ENCODE data around the gene RAMP3. TPM values are rescaled to one million over a fixed set of nuclear protein-coding genes. Genes with fewer than 3 reads are reported as not detected.
A peak's percentile ranks its signal among the peaks of the same experiment; 100 is the strongest.
"Not testable (repeated sequence)": the region's sequence is repeated elsewhere in the genome, so short reads cannot be mapped to it uniquely, and the experiment has no call there.

RAMP3 gene
- total RNA-seq, 1 experiment from 2014 or later = 0.31 TPM

GRCh38 chr7:45157286-45157652, 322 bp upstream of the RAMP3 start:
- peak; percentile 80 for DNase-seq
- H3K4me3 ChIP-seq (ENCODE audit: insufficient read depth, low read depth, low read length) = peak overlapping the region; percentile 52
- peaks cover 30% of the 10 kb centered on the region for H3K27me3 ChIP-seq (ENCODE audit: control insufficient read depth, insufficient read depth, low read length)
- no peaks in the 10 kb centered on the region for H3K36me3 ChIP-seq (replicated peaks; ENCODE audit: control insufficient read depth, insufficient read depth, low read length)

DNA sequence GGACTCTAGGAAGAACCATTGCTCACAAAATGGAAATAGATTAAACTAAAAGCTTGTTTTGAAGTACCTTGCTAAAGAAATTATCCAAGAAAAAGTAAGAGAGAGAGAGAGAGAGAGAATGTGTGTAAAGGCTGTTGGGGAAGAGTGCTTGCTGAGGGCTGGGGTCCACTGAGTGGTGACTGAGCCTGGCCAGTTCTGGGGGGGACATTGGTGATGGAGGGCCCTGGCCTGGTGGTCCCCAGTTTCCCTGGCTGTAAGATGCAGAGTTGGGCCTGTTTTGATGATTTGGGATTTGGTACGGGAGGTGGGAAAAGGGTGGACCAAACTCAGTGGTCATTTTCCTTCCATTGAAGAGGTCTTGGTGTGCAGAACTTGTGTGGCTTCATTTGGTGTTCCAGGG, 880 bp downstream of the RAMP3 start:
- no peaks in the 10 kb centered on the region for H3K36me3 ChIP-seq (replicated peaks; ENCODE audit: control insufficient read depth, insufficient read depth, low read length)
- peaks cover 30% of the 10 kb centered on the region for H3K27me3 ChIP-seq (ENCODE audit: control insufficient read depth, insufficient read depth, low read length)
- H3K4me3 ChIP-seq (ENCODE audit: insufficient read depth, low read depth, low read length) = no peak overlapping the region; the same call in 1 of the 2 replicates
- no peak for DNase-seq

- Histone ChIP-seq H3K27me3 (ENCODE audit: control insufficient read depth, insufficient read depth, low read length) (peaks cover 30% of the 10 kb centered on the region), H3K4me3 (ENCODE audit: insufficient read depth, low read depth, low read length) (no peak overlapping the region), H3K36me3 (replicated peaks; ENCODE audit: control insufficient read depth, insufficient read depth, low read length) (no peaks in the 10 kb centered on the region)
- no peak for DNase-seq
Measured at GRCh38 chr7:45159296-45159695, 1.7 kb downstream of the RAMP3 start.

DNA sequence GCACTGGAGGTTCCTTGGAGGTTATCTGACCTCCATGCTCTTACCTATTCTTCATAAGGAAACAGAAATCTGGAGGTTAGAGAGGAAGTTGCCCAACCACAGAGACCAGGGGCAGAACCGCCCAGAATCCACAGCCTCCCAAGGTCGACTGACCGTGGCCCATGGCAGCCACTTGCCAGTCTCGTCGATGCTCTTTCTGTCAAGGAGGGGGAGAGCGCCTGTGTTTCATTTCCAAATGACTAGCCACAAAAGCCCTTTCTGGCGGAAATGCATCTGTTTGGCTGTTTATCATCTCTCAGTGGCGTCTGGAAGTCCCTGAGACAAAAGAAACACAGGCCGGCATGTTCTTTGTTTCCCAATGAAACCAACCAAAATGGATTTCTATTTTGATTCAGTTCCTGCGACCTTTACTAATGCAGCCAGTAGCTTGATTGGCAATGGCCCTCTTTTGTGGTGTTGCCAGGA, 2.9 kb downstream of the RAMP3 start:
- no peak for DNase-seq
- Histone ChIP-seq H3K36me3 (replicated peaks; ENCODE audit: control insufficient read depth, insufficient read depth, low read length) (no peaks in the 10 kb centered on the region), H3K4me3 (ENCODE audit: insufficient read depth, low read depth, low read length) (no peak overlapping the region), H3K27me3 (ENCODE audit: control insufficient read depth, insufficient read depth, low read length) (peaks cover 30% of the 10 kb centered on the region)

DNA sequence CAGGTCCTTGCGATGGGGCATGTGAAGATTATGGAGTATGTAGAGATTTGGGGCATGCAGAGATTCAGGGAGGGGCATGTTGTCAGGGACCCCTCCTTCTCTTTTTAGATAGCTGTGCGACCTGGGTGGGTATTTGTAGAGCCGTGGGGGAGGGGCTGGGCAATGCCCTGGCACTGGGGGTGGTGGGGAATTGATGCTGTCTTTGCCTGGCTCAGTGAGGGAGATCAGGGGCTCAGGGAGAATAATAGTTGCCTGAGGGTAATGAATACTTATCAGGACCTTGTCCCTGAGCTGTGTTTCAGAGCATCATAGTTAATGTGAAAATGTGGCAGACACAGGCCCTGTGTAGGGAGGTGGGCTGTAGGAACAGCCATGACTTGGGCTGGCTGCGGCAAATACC, 3.5 kb downstream of the RAMP3 start:
- no peak for DNase-seq
- Histone ChIP-seq H3K27me3 (ENCODE audit: control insufficient read depth, insufficient read depth, low read length) (peaks cover 30% of the 10 kb centered on the region), H3K36me3 (replicated peaks; ENCODE audit: control insufficient read depth, insufficient read depth, low read length) (no peaks in the 10 kb centered on the region), H3K4me3 (ENCODE audit: insufficient read depth, low read depth, low read length) (no peak overlapping the region)

DNA sequence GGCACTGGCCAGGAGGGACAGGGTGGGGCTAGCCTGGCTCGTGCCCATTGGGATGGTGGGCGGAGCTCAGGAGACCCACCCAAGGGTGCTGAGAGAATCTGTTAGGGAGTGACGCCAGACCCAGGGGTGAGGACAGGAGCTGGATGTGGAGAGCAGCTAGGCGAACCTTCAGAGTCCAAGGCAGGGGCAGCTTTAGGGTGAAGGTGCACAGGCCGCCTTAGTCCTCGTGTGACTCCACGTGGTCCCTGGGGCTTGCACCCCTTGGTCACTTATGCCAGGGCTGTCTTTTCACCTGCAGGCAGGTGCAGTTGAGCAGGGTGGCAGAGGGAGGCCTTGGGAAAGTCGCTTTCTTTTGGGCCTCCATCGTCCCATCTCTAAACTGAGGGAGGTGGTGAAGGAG, 4.3 kb downstream of the RAMP3 start:
- no peak for DNase-seq
- H3K27me3 ChIP-seq (ENCODE audit: control insufficient read depth, insufficient read depth, low read length) = peaks cover 25% of the 10 kb centered on the region

GRCh38 chr7:45162311-45162845, 4.8 kb downstream of the RAMP3 start:
- no peaks in the 10 kb centered on the region for H3K36me3 ChIP-seq (replicated peaks; ENCODE audit: control insufficient read depth, insufficient read depth, low read length)

More for the DNA sequence above, 4.3 kb downstream of the RAMP3 start:
- Histone ChIP-seq H3K4me3 (ENCODE audit: insufficient read depth, low read depth, low read length) (no peak overlapping the region), H3K36me3 (replicated peaks; ENCODE audit: control insufficient read depth, insufficient read depth, low read length) (no peaks in the 10 kb centered on the region)

GRCh38 chr7:45162943-45163691, 5.5 kb downstream of the RAMP3 start:
- DNase-seq = no peak
- Histone ChIP-seq H3K27me3 (ENCODE audit: control insufficient read depth, insufficient read depth, low read length) (peaks cover 14% of the 10 kb centered on the region), H3K36me3 (replicated peaks; ENCODE audit: control insufficient read depth, insufficient read depth, low read length) (no peaks in the 10 kb centered on the region), H3K4me3 (ENCODE audit: insufficient read depth, low read depth, low read length) (no peak overlapping the region)

More at GRCh38 chr7:45162311-45162845, 4.8 kb downstream of the RAMP3 start:
- no peak for DNase-seq
- H3K4me3 ChIP-seq (ENCODE audit: insufficient read depth, low read depth, low read length) = no peak overlapping the region
- peaks cover 20% of the 10 kb centered on the region for H3K27me3 ChIP-seq (ENCODE audit: control insufficient read depth, insufficient read depth, low read length)

GRCh38 chr7:45163692-45164052, 6.1 kb downstream of the RAMP3 start:
- H3K27me3 ChIP-seq (ENCODE audit: control insufficient read depth, insufficient read depth, low read length) = peaks cover 9% of the 10 kb centered on the region
- H3K36me3 ChIP-seq (replicated peaks; ENCODE audit: control insufficient read depth, insufficient read depth, low read length) = no peaks in the 10 kb centered on the region

DNA sequence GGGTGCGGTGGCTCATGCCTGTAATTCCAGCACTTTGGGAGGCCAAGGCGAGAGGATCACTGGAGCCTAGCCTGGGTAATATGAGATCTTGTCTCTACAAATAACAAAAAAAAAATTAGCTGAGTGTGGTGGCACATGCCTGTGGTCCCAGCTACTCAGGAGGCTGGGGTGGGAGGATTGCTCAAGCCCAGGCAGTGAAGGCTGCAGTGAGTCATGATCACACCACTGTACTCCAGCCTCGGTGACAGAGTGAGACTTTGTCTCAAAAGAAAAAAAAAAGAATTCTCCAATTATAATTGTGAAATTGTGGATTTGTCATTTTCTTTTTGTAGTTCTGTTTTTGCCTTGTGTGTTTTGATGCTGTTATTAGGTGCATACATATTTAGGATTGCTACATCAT, 6.7 kb downstream of the RAMP3 start:
- not testable (repeated sequence) for H3K27me3 ChIP-seq (ENCODE audit: control insufficient read depth, insufficient read depth, low read length); H3K4me3 ChIP-seq (ENCODE audit: insufficient read depth, low read depth, low read length); H3K36me3 ChIP-seq (replicated peaks; ENCODE audit: control insufficient read depth, insufficient read depth, low read length); DNase-seq

More at GRCh38 chr7:45163692-45164052, 6.1 kb downstream of the RAMP3 start:
- no peak for DNase-seq
- no peak overlapping the region for H3K4me3 ChIP-seq (ENCODE audit: insufficient read depth, low read depth, low read length)

- H3K4me3 ChIP-seq (ENCODE audit: insufficient read depth, low read depth, low read length) = no peak overlapping the region
- H3K27me3 ChIP-seq (ENCODE audit: control insufficient read depth, insufficient read depth, low read length) = no peaks in the 10 kb centered on the region
- H3K36me3 ChIP-seq (replicated peaks; ENCODE audit: control insufficient read depth, insufficient read depth, low read length) = no peaks in the 10 kb centered on the region
- no peak for DNase-seq
Measured at GRCh38 chr7:45165857-45166256, 8.3 kb downstream of the RAMP3 start.

- Histone ChIP-seq H3K36me3 (replicated peaks; ENCODE audit: control insufficient read depth, insufficient read depth, low read length) (no peaks in the 10 kb centered on the region), H3K4me3 (ENCODE audit: insufficient read depth, low read depth, low read length) (no peak overlapping the region), H3K27me3 (ENCODE audit: control insufficient read depth, insufficient read depth, low read length) (no peaks in the 10 kb centered on the region)
- no peak for DNase-seq
Measured at GRCh38 chr7:45171946-45172345, 14.4 kb downstream of the RAMP3 start.

DNA sequence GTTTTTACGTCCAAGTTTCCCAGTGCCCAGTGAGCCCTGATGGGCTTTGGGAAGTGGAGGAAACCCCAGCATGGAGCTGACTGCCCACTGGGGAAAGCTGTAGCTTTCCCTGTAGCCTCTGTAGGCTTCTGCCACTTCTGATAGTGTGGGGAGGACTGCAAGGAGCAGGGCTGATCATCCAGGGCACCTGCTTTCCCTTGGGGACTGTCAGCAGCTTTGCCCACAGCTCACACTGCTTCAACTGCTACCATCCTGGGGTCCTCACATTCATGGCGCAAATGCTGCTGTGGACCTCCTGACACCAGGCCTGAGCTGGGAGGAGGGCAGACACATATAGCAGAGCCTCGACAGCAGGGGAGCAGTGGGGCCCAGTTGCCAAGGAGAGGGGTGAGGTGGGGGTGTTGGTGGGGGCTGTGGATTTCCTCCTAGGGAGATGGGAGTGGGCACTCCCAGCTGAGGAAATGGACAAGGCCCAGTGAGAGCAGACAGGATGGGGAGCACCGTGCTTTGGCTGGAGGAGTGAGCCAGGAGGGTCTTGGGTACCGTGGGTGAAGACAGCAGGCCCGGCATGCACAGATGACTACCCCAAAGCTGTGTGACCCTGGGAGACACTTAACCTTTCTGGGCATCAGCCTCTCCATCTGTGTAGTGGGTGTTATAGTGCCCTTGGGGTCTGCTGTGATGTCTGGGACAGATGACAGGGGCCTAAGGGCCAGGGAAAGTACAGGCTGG, 16.2 kb downstream of the RAMP3 start:
- Histone ChIP-seq H3K27me3 (ENCODE audit: control insufficient read depth, insufficient read depth, low read length) (no peaks in the 10 kb centered on the region), H3K36me3 (replicated peaks; ENCODE audit: control insufficient read depth, insufficient read depth, low read length) (no peaks in the 10 kb centered on the region), H3K4me3 (ENCODE audit: insufficient read depth, low read depth, low read length) (no peak overlapping the region)
- DNase-seq = no peak

DNA sequence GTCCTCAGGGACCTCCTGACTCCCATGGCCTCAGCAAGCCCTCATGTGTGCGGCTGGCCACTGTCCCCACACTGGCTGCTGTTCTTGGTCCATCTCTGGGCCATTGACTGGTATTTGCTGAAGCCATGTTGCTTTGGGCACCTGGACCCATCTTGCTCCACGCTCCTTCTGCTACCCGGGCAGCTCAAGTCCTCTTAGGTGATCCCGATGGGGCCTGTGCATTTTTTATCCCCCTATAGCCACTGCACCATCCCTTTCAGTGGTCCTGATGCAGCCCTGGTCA, 16.7 kb downstream of the RAMP3 start:
- H3K36me3 ChIP-seq (replicated peaks; ENCODE audit: control insufficient read depth, insufficient read depth, low read length) = no peaks in the 10 kb centered on the region
- H3K27me3 ChIP-seq (ENCODE audit: control insufficient read depth, insufficient read depth, low read length) = no peaks in the 10 kb centered on the region
- H3K4me3 ChIP-seq (ENCODE audit: insufficient read depth, low read depth, low read length) = no peak overlapping the region
- no peak for DNase-seq
